ENCODE results near the gene NAT14. TPM values are rescaled to one million over a fixed set of nuclear protein-coding genes. Genes with fewer than 3 reads are reported as not detected.

The NAT14 gene
- total RNA-seq, 1 donor from 2014 or later, result 58.2 TPM

DNA sequence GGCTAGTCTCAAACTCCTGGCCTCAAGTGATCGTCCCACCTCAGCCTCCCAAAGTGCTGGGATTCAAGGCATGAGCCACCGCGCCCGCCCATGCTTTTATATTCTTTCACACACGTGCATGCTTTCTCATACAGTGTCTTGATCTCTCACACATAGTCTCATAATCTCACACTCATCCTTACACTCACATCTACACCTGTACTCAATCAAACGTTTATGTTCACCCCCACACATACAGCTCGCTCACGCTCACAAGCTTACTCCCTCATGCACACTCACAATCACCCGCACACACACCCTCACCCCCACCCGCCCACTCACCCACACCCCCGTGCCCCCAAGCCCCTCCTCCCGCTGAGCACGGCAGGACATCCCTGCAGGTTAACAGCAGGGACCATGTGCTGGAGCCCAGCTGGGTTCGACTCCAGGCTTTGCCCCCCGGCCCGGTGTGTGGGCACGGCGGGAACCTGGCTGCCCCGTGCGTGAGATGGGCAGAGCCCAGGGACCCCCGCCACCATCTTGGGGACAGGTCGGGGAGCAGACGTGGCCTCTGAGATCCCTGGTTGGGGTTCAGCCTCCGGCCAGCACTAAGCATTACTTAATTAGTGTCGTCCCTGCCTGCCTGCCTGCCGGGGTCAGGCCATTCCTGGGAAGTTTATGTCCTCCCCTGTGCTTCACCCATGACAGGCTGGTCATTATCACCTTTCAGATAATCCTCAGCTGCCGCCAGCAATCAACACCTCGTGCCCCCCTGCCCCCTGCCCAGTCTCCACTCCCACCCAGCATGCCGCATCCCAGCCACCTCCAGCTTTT, 40.5 kb downstream of the NAT14 start:
- Mint-ChIP-seq H3K4me1 (ENCODE audit: unreplicated experiment) (peaks cover 7% of the 10 kb centered on the region), H3K4me3 (ENCODE audit: unreplicated experiment) (no peak overlapping the region), H3K27ac (ENCODE audit: unreplicated experiment) (no peak overlapping the region), H3K36me3 (ENCODE audit: unreplicated experiment) (no peaks in the 10 kb centered on the region), H3K9me3 (ENCODE audit: unreplicated experiment) (no peaks in the 10 kb centered on the region), H3K27me3 (ENCODE audit: unreplicated experiment) (no peaks in the 10 kb centered on the region)
- TF ChIP-seq, protein P1, sequence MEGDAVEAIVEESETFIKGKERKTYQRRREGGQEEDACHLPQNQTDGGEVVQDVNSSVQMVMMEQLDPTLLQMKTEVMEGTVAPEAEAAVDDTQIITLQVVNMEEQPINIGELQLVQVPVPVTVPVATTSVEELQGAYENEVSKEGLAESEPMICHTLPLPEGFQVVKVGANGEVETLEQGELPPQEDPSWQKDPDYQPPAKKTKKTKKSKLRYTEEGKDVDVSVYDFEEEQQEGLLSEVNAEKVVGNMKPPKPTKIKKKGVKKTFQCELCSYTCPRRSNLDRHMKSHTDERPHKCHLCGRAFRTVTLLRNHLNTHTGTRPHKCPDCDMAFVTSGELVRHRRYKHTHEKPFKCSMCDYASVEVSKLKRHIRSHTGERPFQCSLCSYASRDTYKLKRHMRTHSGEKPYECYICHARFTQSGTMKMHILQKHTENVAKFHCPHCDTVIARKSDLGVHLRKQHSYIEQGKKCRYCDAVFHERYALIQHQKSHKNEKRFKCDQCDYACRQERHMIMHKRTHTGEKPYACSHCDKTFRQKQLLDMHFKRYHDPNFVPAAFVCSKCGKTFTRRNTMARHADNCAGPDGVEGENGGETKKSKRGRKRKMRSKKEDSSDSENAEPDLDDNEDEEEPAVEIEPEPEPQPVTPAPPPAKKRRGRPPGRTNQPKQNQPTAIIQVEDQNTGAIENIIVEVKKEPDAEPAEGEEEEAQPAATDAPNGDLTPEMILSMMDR (IDR thresholded peaks at IDR 0.05), result no peak
- DNase-seq (ENCODE audit: extremely low spot score, unreplicated experiment), result no peak

DNA sequence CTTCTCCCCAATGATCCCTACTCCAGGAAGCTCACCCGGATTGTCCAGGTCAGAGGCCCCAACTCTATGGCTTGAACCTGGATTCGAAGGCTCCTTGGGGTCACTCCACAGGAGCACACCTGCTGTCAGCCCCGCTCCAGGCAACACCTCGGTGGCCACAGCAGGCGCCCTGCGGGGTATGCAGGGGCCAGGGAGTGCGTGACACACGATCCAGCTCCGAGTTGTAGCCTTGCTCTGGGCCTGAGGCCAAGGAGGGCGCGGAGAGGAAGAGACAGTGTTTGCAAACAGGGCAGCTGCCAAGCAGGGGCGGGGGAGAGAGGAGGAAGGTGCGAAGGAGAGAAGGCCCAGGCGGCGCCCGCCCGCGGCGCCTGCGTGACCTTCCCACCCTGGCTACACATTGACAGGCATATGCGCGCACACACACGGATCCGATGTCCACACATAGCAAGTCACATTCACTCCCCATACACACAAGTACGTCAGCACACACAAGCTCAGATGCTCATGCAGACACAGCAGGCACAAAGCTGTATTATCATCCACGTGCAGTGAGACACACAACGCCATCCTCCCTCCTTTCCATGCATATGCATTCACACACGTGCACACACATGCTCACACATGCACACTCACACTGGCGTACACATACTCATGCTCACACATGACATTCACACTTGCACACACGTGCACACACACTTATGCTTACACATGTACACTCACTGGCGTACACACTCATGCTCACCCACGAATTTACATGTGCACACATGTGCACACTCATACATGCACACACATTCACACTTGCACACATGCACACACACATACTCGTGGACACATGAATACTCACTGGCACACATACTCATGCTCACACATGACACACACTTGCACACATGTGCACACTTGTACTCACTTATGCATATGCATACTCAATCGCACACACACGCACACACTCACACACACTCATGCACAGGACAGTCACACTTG, 41.5 kb downstream of the NAT14 start:
- no peaks in the 10 kb centered on the region for H3K27me3 Mint-ChIP-seq (ENCODE audit: unreplicated experiment)
- no peaks in the 10 kb centered on the region for H3K36me3 Mint-ChIP-seq (ENCODE audit: unreplicated experiment)
- DNase-seq (ENCODE audit: extremely low spot score, unreplicated experiment), result no peak
- TF ChIP-seq, protein P1 (IDR thresholded peaks at IDR 0.05), result no peak
- no peaks in the 10 kb centered on the region for H3K9me3 Mint-ChIP-seq (ENCODE audit: unreplicated experiment)
- no peak overlapping the region for H3K27ac Mint-ChIP-seq (ENCODE audit: unreplicated experiment)
- no peak overlapping the region for H3K4me3 Mint-ChIP-seq (ENCODE audit: unreplicated experiment)
- peaks cover 5% of the 10 kb centered on the region for H3K4me1 Mint-ChIP-seq (ENCODE audit: unreplicated experiment)

DNA sequence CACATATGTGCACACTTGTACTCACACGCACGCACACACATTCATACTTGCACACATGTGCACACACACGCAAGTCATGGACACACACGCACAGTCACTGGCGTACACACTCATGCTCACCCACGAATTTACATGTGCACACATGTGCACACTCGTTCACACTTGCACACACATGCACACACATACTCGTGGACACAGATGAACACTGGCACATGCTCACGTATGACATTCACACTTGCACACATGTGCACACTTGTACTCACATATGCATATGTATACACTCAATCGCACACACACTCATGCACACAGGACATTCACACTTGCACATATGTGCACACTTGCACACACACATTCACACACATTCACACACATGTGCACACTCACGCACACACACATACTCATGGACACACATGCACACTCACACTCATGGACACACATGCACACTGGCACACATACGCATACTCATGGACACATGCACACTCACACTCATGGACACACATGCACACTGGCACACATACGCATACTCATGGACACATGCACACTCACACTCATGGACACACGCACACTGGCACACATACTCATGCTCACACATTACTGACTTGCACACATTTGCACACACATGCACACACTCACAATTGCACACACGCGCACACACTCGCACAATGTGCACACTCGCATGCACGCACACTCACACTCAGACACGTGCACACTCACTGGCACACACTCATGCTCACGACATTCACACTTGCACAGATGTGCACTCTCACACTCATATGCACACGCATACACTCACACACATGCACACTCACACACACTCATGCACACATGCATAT, 42.4 kb downstream of the NAT14 start:
- Mint-ChIP-seq H3K4me1 (ENCODE audit: unreplicated experiment) (peaks cover 2% of the 10 kb centered on the region), H3K9me3 (ENCODE audit: unreplicated experiment) (no peaks in the 10 kb centered on the region), H3K27me3 (ENCODE audit: unreplicated experiment) (no peaks in the 10 kb centered on the region), H3K4me3 (ENCODE audit: unreplicated experiment) (no peak overlapping the region), H3K36me3 (ENCODE audit: unreplicated experiment) (no peaks in the 10 kb centered on the region), H3K27ac (ENCODE audit: unreplicated experiment) (no peak overlapping the region)
- no peak for DNase-seq (ENCODE audit: extremely low spot score, unreplicated experiment)
- TF ChIP-seq, protein P1 (IDR thresholded peaks at IDR 0.05), result no peak

DNA sequence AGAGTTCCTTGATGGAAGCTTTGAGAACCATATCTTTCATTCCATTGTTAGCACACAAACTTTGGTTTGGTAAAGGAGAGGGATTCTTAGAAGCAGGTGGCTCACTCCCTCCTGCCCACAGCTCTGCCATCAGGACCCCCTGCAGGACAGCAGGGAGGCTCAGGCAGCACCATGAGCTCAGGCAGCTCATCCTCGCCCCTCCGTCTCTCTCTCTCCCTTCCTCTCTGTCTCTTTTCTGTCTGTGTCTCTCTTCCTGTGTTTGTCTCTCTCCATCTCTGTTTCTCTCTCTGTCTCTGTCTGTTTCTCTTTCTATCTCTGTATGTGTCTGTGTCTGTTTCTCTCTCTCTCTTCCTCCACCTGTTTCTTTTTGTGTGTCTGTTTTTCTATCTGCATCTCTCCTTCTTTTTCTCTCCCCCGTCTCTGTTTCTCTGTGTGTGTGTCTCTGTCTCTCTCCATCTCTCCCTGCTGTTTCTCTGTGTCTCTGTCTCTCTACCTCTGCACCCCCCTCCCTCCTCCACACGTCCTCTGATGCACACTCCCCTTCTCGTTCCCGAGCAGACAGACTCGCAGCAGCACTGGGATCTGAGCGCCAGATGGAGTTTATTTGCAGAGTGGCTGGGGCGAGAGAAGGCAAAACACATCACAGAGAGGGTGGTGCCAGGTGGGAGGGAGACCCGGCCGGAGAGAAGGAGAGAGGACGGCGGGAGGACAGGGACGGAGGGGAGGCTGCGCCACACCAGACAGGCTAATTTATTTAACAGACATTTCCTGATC, 43.2 kb downstream of the NAT14 start:
- no peak overlapping the region for H3K4me3 Mint-ChIP-seq (ENCODE audit: unreplicated experiment)
- no peaks in the 10 kb centered on the region for H3K27me3 Mint-ChIP-seq (ENCODE audit: unreplicated experiment)
- no peaks in the 10 kb centered on the region for H3K9me3 Mint-ChIP-seq (ENCODE audit: unreplicated experiment)
- DNase-seq (ENCODE audit: extremely low spot score, unreplicated experiment), result no peak
- no peak overlapping the region for H3K27ac Mint-ChIP-seq (ENCODE audit: unreplicated experiment)
- H3K4me1 Mint-ChIP-seq (ENCODE audit: unreplicated experiment), result peaks cover 2% of the 10 kb centered on the region
- TF ChIP-seq, protein P1 (IDR thresholded peaks at IDR 0.05), result peak; percentile 39
- no peaks in the 10 kb centered on the region for H3K36me3 Mint-ChIP-seq (ENCODE audit: unreplicated experiment)
